ENCODE results near the gene CASK. TPM values are rescaled to one million over a fixed set of nuclear protein-coding genes. Genes with fewer than 3 reads are reported as not detected.

CASK gene
- total RNA-seq, 1 donor from 2014 or later = 38.2 TPM

DNA sequence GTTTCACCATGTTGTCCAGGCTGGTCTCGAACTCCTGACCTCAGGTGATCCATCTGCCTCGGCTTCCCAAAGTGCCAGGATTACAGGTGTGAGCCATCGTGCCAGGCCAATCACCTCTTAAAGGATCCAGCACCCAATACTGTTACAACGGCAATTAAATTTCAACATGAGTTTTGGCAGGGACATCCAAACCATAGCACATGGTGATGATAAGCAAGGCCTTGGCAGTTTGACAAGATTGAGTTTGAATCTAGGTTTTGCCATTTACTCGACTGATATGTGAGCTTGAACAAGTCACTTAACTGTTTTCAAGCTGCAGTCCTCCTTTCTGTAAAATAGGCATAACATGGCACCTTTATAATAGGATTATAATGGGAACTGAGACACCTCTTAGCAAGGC is 115.3 kb downstream of the CASK start:
- no peak for ATAC-seq
- Histone ChIP-seq H3K27ac (no peak overlapping the region), H3K9me3 (no peaks in the 10 kb centered on the region), H3K27me3 (ENCODE audit: low read depth) (no peaks in the 10 kb centered on the region), H3K36me3 (no peaks in the 10 kb centered on the region), H3K4me3 (no peak overlapping the region), H3K4me1 (no peaks in the 10 kb centered on the region)
- intact Hi-C loops (cut with DNase I) = no loop called here
- no peak for DNase-seq
- TF ChIP-seq CTCF (IDR thresholded peaks at IDR 0.05) = no peak

- ATAC-seq = no peak
- H3K4me3 ChIP-seq = no peak overlapping the region
- H3K27me3 ChIP-seq (ENCODE audit: low read depth) = no peaks in the 10 kb centered on the region
- H3K27ac ChIP-seq = no peak overlapping the region
- no peak for TF ChIP-seq CTCF (IDR thresholded peaks at IDR 0.05)
- no peaks in the 10 kb centered on the region for H3K36me3 ChIP-seq
- intact Hi-C loops (cut with DNase I) = no loop called here
- DNase-seq = no peak
- H3K4me1 ChIP-seq = no peaks in the 10 kb centered on the region
- H3K9me3 ChIP-seq = no peaks in the 10 kb centered on the region
Measured at GRCh38 chrX:41802958-41803357, 120.4 kb downstream of the CASK start.

- intact Hi-C loops (cut with DNase I) = no loop called here
- H3K4me3 ChIP-seq = no peak overlapping the region
- no peak overlapping the region for H3K27ac ChIP-seq
- no peak for TF ChIP-seq CTCF (IDR thresholded peaks at IDR 0.05)
- H3K36me3 ChIP-seq = no peaks in the 10 kb centered on the region
- no peak for ATAC-seq
- DNase-seq = no peak
- no peaks in the 10 kb centered on the region for H3K4me1 ChIP-seq
- H3K27me3 ChIP-seq (ENCODE audit: low read depth) = no peaks in the 10 kb centered on the region
- no peaks in the 10 kb centered on the region for H3K9me3 ChIP-seq
Measured at GRCh38 chrX:41799661-41800060, 123.7 kb downstream of the CASK start.

GRCh38 chrX:41796577-41796976 is 126.8 kb downstream of the CASK start:
- TF ChIP-seq CTCF (IDR thresholded peaks at IDR 0.05) = no peak

DNA sequence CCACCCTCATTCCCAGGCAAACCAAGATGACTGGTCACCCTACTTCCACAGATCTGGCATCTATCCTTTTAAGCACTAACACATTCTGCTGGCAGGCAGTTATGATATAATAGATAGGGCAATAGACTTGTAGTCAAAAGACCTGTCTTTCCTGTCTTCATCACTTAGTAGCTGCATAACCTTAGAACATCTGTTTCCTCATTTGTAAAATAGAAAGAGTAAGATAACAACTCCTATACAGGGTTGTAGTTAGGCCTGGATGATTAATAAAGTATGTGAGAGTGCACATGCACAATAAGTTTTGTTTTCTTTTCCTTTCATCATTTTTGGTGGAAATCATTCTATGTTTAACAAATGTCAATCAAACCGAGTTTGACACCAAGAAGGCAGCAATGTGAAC is 127.3 kb downstream of the CASK start:
- H3K36me3 ChIP-seq = no peaks in the 10 kb centered on the region
- DNase-seq = no peak
- ATAC-seq = no peak

More at GRCh38 chrX:41796577-41796976, 126.8 kb downstream of the CASK start:
- Histone ChIP-seq H3K27ac (no peak overlapping the region), H3K4me3 (no peak overlapping the region), H3K9me3 (no peaks in the 10 kb centered on the region), H3K4me1 (no peaks in the 10 kb centered on the region), H3K27me3 (ENCODE audit: low read depth) (no peaks in the 10 kb centered on the region), H3K36me3 (no peaks in the 10 kb centered on the region)
- ATAC-seq (no peak), DNase-seq (no peak)
- intact Hi-C loops (cut with DNase I) = no loop called here

More for the DNA sequence above, 127.3 kb downstream of the CASK start:
- Histone ChIP-seq H3K27ac (no peak overlapping the region), H3K4me1 (no peaks in the 10 kb centered on the region), H3K9me3 (no peaks in the 10 kb centered on the region), H3K4me3 (no peak overlapping the region), H3K27me3 (ENCODE audit: low read depth) (no peaks in the 10 kb centered on the region)
- TF ChIP-seq CTCF (IDR thresholded peaks at IDR 0.05) = no peak
- intact Hi-C loops (cut with DNase I) = no loop called here

Data from lower lobe of right lung (tissue), 2 donors.